Hematopoietic multipotent progenitor cell treated with erythropoietin and hydrocortisone succinate and interleukin-3 and kit ligand, for 6 days (in vitro differentiated cells): ENCODE measurements around the gene C1orf159.
"Not testable (repeated sequence)": the region's sequence is repeated elsewhere in the genome, so short reads cannot be mapped to it uniquely, and the experiment has no call there.

Experiments used
- DNase-seq: peaks from one replicate; pipeline ENCODE4 v3.0.0-alpha.2; 2015

The C1orf159 gene

GRCh38 chr1:1148569-1148968 lies 32.7 kb upstream of the C1orf159 start:
- no peak for DNase-seq

- DNase-seq: no peak
These were observed 32.2 kb upstream of the C1orf159 start for GRCh38 chr1:1148061-1148460.

DNA sequence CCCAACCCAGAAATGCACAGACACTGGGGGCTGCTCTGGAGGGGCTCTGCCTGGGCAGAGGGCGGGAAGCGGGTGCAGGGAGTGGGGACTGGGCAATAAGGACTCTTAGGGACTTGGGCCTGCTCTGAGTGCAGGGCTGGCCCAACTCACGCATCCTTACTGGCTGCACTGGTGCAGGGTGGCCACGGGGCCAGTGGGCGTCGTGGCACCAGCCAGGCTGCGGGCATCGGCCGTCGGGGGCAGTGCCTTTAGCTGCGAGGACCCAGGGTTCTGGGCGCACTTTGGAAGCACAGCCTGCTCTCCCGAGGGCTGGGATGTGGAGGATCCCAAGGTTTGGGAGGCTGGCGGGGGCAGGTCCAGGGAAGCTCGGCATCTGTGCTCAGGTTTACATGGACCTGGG lies 30.7 kb upstream of the C1orf159 start:
- DNase-seq: no peak

- no peak for DNase-seq
These were observed 30.1 kb upstream of the C1orf159 start for GRCh38 chr1:1146026-1146425.

GRCh38 chr1:1145547-1145914 lies 29.6 kb upstream of the C1orf159 start:
- DNase-seq: no peak

DNA sequence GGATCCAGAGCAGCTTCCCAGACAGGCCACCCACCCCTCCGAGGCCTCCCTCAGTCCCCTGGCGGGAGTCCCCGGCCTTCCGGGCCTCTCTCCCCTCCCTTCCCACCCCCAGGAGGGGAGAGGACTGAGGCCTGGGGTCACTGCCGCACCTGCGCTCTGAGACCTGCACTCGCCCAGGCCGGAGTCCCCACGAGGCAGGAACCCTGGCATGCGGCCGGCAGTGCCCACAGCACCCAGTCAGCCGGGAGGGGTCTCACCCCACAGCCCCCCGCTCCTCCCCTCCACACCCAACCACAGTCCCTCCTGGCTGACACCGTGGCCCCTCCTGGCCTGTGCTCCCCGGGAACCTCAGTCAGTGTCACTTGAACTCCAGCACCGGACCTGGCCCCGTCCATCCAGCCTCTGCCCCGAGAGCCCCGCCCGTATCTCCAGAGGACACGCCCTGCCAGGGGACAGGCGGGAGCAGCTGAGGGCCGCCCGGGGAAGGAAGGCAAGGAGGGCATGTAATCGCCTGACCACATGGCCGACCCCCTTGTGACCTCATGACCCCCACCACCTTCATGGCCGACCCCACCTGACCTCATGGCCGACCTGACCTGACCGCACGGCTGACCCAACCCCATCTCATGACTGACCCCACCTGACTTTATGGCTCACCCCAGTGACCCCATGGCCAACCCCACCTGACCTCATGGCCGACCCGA lies 29.1 kb upstream of the C1orf159 start:
- no peak for DNase-seq

- peak; percentile 45 for DNase-seq
These were observed 28.4 kb upstream of the C1orf159 start for GRCh38 chr1:1144122-1144842.

DNA sequence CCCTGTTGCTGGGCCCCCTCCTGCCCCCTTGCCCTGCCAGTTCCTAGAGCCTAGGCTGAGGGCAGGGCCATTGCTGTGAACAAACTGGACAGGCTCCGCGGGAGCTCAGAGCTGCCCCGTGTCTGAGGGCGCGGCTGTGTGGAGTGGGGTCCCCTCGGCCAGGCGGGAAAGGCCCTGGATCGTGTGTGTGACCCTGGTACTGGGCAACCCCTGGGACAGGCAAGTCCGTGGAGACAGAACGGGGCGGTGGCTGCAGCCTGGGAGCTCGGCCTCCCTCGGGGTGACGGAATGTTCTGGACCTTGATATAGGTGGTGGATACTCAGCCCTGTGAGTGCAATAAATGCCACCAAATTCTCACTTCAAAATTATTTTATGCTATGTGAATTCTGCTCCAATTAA lies 27.7 kb upstream of the C1orf159 start:
- DNase-seq: no peak

DNA sequence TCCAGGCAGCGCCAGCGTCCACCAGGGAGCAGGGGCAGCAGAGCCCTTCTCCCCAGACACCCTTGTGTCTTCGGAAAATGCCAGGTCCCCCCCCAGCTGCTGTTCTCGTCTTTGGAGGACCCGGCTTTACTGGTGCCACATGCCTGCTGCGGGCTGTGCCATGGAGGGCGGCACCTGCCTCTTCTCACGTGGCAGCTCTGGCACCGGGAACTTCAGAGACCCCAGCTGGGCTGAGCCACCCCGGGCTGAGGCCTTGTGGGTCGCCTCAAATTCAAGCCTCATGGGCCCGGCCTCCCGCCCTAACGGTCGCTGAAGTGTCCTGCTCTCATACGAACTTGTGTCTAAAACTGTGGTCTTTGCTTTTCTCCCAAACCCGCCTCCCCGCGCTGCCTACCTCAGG lies 27.0 kb upstream of the C1orf159 start:
- no peak for DNase-seq

DNA sequence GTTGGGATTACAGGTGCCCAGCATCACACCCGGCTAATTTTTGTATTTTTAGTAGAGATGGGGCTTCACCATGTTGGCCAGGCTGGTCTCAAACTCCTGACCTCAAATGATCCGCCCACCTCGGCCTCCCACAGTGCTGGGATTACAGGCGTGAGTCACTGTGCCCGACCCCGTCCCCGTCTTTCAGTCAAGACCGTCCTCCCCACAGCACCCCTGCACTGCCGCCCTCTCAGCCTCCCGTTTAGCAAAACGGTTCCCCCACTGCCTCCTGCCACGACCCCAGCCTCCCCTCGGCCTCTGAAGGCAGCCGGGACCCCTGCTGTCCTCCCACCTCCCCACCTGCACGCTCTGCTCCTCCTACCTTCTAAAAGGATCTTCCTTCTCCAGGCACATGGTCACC lies 26.5 kb upstream of the C1orf159 start:
- not testable (repeated sequence) for DNase-seq

GRCh38 chr1:1141911-1142250 lies 26.0 kb upstream of the C1orf159 start:
- DNase-seq: no peak

DNA sequence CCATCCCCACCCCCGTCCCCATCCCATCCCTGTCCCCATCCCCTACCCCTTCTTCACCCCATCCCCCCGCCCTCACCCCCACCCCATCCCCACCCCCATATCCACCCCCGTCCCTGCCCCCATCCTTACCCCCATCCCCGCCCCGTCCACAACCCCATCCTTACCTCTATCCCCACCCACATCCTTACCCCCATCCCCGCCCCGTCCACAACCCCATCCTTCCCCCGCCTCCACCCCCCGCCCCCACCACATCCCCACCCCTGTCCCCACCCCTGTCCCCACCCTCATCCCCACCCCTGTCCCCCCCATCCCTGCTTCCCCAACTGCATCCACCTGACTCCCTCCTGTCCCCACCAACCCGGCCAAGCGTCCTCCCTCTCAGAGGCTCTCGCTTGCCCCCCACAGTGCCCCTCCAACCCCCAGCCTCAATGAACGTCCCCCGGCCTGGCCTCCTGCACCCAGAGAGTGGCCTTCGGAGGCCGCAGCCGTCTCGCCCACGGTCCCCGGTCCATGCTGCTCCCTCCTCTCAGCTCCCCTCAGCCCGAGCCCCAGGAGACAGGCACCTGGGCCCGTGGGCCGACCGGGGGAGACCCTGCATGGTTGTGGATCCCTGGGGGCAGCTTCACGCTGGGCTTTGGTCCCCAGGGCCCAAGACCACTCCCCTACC lies 25.5 kb upstream of the C1orf159 start:
- no peak for DNase-seq

- DNase-seq: no peak
These were observed 24.8 kb upstream of the C1orf159 start for GRCh38 chr1:1140673-1141072.

GRCh38 chr1:1137256-1138045 lies 21.6 kb upstream of the C1orf159 start:
- no peak for DNase-seq

GRCh38 chr1:1136547-1137230 lies 20.8 kb upstream of the C1orf159 start:
- no peak for DNase-seq

DNA sequence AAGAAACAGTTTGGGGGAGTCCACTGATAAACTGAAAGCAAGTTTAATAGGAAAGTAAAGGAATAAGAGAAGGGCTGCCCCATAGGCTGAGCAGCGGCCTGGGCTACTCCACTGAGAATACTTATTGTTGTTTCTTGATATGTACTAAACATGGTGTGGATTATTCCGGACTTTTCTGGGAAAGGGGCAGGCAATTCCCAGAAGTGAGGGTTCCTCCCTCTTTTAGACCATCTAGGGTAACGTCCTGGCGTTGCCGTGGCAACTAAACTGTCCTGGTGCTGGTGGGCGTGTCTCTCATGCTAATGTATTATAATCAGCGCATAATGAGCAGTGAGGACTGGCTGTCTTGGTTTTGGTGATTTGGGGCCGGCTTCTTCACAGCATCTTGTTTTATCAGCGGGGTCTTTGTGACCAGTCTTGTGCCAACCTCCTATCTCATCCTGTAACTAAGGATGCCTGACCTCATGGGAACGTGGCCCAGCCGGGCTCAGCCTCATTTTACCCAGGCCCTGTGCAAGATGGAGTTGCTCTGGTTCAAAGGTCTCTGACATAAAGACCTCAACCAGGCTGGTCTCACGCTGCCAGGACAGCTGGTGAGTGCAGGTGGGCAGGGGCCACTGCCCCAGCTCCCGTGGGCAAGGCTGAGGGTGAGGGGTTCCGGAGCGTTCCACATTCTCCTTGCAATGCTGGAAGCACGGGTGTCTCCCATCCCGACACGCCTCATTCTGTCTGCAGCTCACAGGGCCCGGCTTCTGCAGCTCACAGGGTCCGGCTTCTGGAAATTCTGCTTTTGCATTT lies 19.6 kb upstream of the C1orf159 start:
- no peak for DNase-seq

DNA sequence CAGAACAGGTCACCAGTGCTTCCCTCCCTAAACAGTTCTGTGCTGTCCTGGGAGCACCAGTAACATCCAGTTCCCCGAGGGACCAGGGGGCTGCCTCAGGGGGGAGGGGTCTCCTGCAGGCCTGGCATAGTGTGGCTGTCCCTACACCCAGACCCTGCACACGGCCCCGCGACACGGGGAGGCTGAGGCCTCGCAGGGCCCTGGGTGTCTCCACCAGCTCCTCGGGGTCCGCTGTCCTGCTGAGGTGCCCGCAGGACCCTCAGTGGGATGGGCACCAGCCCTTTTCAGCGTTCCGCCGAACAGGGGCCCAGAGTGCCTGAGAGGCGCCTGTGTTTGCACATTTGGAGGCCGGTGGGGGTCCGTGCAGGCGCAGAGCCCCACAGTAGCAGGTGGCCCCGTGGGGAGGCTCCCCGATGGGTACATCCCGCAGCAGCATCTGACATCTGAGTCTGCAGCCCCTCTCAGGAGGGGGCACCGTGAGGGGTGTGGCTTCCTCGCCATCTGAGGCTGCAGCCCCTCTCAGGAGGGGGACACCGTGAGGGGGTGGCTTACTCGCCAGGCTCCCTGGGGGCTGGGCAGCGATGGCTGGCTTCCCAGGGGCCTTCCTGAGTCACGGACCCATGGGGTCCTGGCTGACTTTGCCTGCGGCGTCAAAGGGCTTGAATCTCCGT lies 18.5 kb upstream of the C1orf159 start:
- DNase-seq: no peak

GRCh38 chr1:1132956-1133750 lies 17.3 kb upstream of the C1orf159 start:
- DNase-seq: no peak

DNA sequence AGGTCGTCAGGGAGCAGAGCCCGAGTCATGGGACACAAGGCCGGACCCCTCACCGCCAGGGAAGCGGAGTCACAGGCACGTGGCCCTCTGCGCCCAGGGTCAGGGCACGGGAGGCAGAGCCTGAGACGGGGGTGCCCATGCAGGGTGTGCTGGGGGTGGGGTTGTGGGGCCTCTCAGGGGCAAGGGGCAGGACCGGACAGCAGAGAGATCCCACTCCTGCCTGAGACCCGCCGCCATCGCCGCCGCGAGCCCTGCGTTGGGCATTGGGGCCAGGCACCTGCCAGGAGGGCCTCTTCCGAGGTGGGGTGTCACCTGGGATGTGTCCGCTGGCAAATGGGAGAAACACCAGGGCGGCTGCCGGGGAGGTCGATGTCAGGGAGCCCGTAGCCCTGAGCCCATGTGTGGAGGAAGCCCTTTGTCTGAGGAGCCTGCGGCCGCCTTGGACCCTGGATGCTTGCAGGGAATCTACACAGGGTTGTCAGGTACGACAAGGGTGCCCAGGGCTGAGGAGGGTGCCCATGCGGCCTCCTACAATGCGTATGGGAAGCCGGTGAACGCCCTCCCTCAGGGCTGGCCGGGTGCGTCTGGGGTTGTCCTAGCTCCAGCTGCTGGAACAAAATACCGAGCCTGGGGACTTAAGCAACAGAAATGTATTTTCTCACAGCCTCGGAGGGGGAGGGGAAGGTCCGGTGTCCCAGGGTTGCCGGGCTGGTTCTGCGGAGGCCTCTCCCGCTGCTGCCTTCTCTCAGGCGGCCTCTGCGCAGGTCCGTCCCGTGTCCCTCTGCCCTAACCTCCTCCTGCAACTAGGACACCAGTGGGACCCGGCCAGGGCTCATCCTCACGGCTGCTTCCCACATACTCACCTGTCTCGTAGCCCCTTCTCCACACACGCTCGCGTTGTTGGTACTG lies 16.4 kb upstream of the C1orf159 start:
- no peak for DNase-seq
